ENCODE results near the gene ADAR. TPM values are rescaled to one million over a fixed set of nuclear protein-coding genes. Genes with fewer than 3 reads are reported as not detected.

ADAR gene
- total RNA-seq, 1 experiment from 2014 or later, result 190 TPM

- DNase-seq, result no peak
- Histone ChIP-seq H3K4me3 (ENCODE audit: low read depth, low read length) (no peak overlapping the region), H3K27me3 (replicated peaks; ENCODE audit: control insufficient read depth, insufficient read depth, low read length) (no peaks in the 10 kb centered on the region), H3K36me3 (ENCODE audit: control insufficient read depth, insufficient read depth, low read length) (0 out of 2 replicates have a peak, but pooled peaks cover 1% of the 10 kb centered on the region), H3K9me3 (no peaks in the 10 kb centered on the region), H3K4me1 (peaks cover 16% of the 10 kb centered on the region)
- H3K4me1 Mint-ChIP-seq (ENCODE audit: low read depth, unreplicated experiment), result peaks cover 7% of the 10 kb centered on the region
- CTCF ChIA-PET, result no interaction called here
- no peak overlapping the region for H3K4me3 Mint-ChIP-seq (ENCODE audit: unreplicated experiment)
- intact Hi-C loops (cut with micrococcal nuclease; ENCODE audit: unreplicated experiment), result no loop called here
- H3K27ac Mint-ChIP-seq (ENCODE audit: unreplicated experiment), result no peak overlapping the region
- no peaks in the 10 kb centered on the region for H3K27me3 Mint-ChIP-seq (ENCODE audit: insufficient read depth, unreplicated experiment)
- H3K9me3 Mint-ChIP-seq (ENCODE audit: unreplicated experiment), result no peaks in the 10 kb centered on the region
- no TSS peak for BruUV-seq (replicated peaks)
- POLR2A ChIA-PET, result no interaction called here
- H3K36me3 Mint-ChIP-seq (ENCODE audit: insufficient read depth, unreplicated experiment), result peaks cover 5% of the 10 kb centered on the region
- TF ChIP-seq, protein P1, sequence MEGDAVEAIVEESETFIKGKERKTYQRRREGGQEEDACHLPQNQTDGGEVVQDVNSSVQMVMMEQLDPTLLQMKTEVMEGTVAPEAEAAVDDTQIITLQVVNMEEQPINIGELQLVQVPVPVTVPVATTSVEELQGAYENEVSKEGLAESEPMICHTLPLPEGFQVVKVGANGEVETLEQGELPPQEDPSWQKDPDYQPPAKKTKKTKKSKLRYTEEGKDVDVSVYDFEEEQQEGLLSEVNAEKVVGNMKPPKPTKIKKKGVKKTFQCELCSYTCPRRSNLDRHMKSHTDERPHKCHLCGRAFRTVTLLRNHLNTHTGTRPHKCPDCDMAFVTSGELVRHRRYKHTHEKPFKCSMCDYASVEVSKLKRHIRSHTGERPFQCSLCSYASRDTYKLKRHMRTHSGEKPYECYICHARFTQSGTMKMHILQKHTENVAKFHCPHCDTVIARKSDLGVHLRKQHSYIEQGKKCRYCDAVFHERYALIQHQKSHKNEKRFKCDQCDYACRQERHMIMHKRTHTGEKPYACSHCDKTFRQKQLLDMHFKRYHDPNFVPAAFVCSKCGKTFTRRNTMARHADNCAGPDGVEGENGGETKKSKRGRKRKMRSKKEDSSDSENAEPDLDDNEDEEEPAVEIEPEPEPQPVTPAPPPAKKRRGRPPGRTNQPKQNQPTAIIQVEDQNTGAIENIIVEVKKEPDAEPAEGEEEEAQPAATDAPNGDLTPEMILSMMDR (IDR thresholded peaks at IDR 0.05; ENCODE audit: insufficient read depth in 1 of 2, low read depth in 1 of 2, low read length in 1 of 2, severe bottlenecking in 1 of 2, unreplicated experiment in 1 of 2), result no peak
These were observed 13.9 kb upstream of the ADAR start for GRCh38 chr1:154621875-154622274.

GRCh38 chr1:154620751-154621150 lies 12.8 kb upstream of the ADAR start:
- BruUV-seq (replicated peaks), result no TSS peak
- CTCF ChIA-PET, result no interaction called here
- Mint-ChIP-seq H3K27ac (ENCODE audit: unreplicated experiment) (no peak overlapping the region), H3K9me3 (ENCODE audit: unreplicated experiment) (no peaks in the 10 kb centered on the region), H3K27me3 (ENCODE audit: insufficient read depth, unreplicated experiment) (no peaks in the 10 kb centered on the region), H3K4me3 (ENCODE audit: unreplicated experiment) (no peak overlapping the region), H3K36me3 (ENCODE audit: insufficient read depth, unreplicated experiment) (peaks cover 5% of the 10 kb centered on the region), H3K4me1 (ENCODE audit: low read depth, unreplicated experiment) (peaks cover 9% of the 10 kb centered on the region)
- Histone ChIP-seq H3K36me3 (ENCODE audit: control insufficient read depth, insufficient read depth, low read length) (0 out of 2 replicates have a peak, but pooled peaks cover 1% of the 10 kb centered on the region), H3K9me3 (no peaks in the 10 kb centered on the region), H3K4me3 (ENCODE audit: low read depth, low read length) (no peak overlapping the region), H3K4me1 (peaks cover 20% of the 10 kb centered on the region), H3K27me3 (replicated peaks; ENCODE audit: control insufficient read depth, insufficient read depth, low read length) (no peaks in the 10 kb centered on the region)
- DNase-seq, result no peak
- intact Hi-C loops (cut with micrococcal nuclease; ENCODE audit: unreplicated experiment), result no loop called here
- POLR2A ChIA-PET, result no interaction called here
- TF ChIP-seq, protein P1 (IDR thresholded peaks at IDR 0.05; ENCODE audit: insufficient read depth in 1 of 2, low read depth in 1 of 2, low read length in 1 of 2, severe bottlenecking in 1 of 2, unreplicated experiment in 1 of 2), result no peak

DNA sequence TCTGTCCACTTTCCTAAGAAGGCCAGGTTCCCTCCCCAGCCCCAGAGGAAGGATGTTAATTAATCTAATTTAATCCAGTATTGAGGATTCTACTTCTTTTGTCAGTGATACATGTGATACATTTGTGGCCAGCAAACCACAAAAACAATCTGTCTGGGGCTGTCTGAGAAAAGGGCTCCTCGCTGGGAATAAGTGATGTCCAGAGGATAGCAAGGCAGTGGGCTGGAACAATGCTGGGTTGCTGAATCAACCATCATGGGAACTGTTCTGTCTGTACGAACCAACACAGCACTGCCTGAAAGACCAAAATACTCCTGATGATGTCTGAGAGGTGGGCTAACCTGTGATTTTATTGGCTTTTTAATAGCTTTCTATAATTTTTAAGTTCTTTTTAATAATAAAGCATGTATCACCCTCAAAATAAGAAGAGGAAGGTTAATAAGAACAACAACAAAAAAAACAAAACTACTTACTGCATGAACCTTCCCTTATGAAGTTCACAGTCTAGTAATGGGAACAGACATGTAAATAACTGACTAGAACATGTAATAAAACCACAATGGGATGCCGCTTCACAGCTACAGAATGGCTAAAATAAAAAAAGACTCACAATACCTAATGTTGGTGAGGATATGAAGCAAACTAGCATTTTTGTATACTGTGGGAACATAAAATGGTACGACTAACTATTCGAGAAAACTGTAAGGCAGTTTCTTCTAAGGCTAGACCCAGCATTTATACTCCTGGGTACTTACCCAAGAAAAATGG lies 11.4 kb upstream of the ADAR start:
- no peaks in the 10 kb centered on the region for H3K27me3 ChIP-seq (replicated peaks; ENCODE audit: control insufficient read depth, insufficient read depth, low read length)
- Mint-ChIP-seq H3K27me3 (ENCODE audit: insufficient read depth, unreplicated experiment) (no peaks in the 10 kb centered on the region), H3K27ac (ENCODE audit: unreplicated experiment) (no peak overlapping the region), H3K36me3 (ENCODE audit: insufficient read depth, unreplicated experiment) (peaks cover 5% of the 10 kb centered on the region), H3K9me3 (ENCODE audit: unreplicated experiment) (no peaks in the 10 kb centered on the region), H3K4me1 (ENCODE audit: low read depth, unreplicated experiment) (peaks cover 13% of the 10 kb centered on the region), H3K4me3 (ENCODE audit: unreplicated experiment) (no peak overlapping the region)
- no peaks in the 10 kb centered on the region for H3K9me3 ChIP-seq
- H3K4me1 ChIP-seq, result peaks cover 21% of the 10 kb centered on the region
- POLR2A ChIA-PET, result interaction anchor here (0.6 kb wide), 1 partner anchor 455 kb away, joined by 3 read pairs; no protein-coding TSS in a partner anchor
- intact Hi-C loops (cut with micrococcal nuclease; ENCODE audit: unreplicated experiment), result no loop called here
- H3K36me3 ChIP-seq (ENCODE audit: control insufficient read depth, insufficient read depth, low read length), result 0 out of 2 replicates have a peak, but pooled peaks cover 1% of the 10 kb centered on the region
- BruUV-seq (replicated peaks), result no TSS peak
- CTCF ChIA-PET, result no interaction called here
- no peak for DNase-seq
- H3K4me3 ChIP-seq (ENCODE audit: low read depth, low read length), result no peak overlapping the region
- TF ChIP-seq, protein P1 (IDR thresholded peaks at IDR 0.05; ENCODE audit: insufficient read depth in 1 of 2, low read depth in 1 of 2, low read length in 1 of 2, severe bottlenecking in 1 of 2, unreplicated experiment in 1 of 2), result no peak
